WTC11 (cell line): ENCODE data around the gene XRCC1. TPM values are rescaled to one million over a fixed set of nuclear protein-coding genes. Genes with fewer than 3 reads are reported as not detected.

Experiments used
- ATAC-seq: fragments of 200-7000 bp; cut with Tn5 transposase; 2 replicates; pipeline ENCODE4 v1.10.0; 2021; ENCODE audit warnings: mild to moderate bottlenecking, moderate library complexity
- CTCF ChIA-PET: fragments of 300-600 bp; sonication (Branson Sonifier 250); formaldehyde crosslinking; loops from one replicate; lab custom pipeline; 2021; ENCODE audit warnings: antibody characterized with exemption; lab: Charles Lee
- POLR2A ChIA-PET: fragments of 350-600 bp; sonication (Branson Sonifier 250); formaldehyde crosslinking; loops from one replicate; lab custom pipeline; 2021; ENCODE audit warnings: antibody characterized with exemption; lab: Charles Lee
- DNase-seq: peaks from one replicate; pipeline ENCODE4 v3.0.0; 2021; ENCODE audit warnings: low spot score
- H3K27ac Mint-ChIP-seq: 2 replicates; pipeline ENCODE4 v1.8.0; 2021; ENCODE audit warnings: mixed read lengths
- H3K27me3 Mint-ChIP-seq: 2 replicates; pipeline ENCODE4 v1.8.0; 2021; ENCODE audit warnings: low read depth, mild to moderate bottlenecking, moderate library complexity, mixed read lengths
- H3K36me3 Mint-ChIP-seq: 2 replicates; pipeline ENCODE4 v1.8.0; 2021; ENCODE audit warnings: mixed read lengths
- H3K4me1 Mint-ChIP-seq: 2 replicates; pipeline ENCODE4 v1.8.0; 2022; ENCODE audit warnings: mixed read lengths
- H3K4me3 Mint-ChIP-seq: 2 replicates; pipeline ENCODE4 v1.8.0; 2021; ENCODE audit warnings: mild to moderate bottlenecking, moderate library complexity, mixed read lengths
- H3K9me3 Mint-ChIP-seq: 2 replicates; pipeline ENCODE4 v1.8.0; 2021; ENCODE audit warnings: mixed read lengths
- ATF1 ChIP-seq: sonication (generic); formaldehyde crosslinking; IDR thresholded peaks from 2 replicates; pipeline ENCODE4 v1.8.1; 2023; ENCODE audit warnings: mild to moderate bottlenecking, moderate library complexity, missing genetic modification reagents
- CREM ChIP-seq: sonication (generic); formaldehyde crosslinking; IDR thresholded peaks from 2 replicates; pipeline ENCODE4 v1.8.1; 2022; ENCODE audit warnings: mild to moderate bottlenecking, missing genetic modification reagents, moderate library complexity
- EMX1 ChIP-seq: fragments of 250-450 bp; sonication (Bioruptor Pico); IDR thresholded peaks from 2 replicates; pipeline ENCODE4 v1.8.0; 2021; ENCODE audit warnings: mild to moderate bottlenecking
- ESRRA ChIP-seq: sonication (generic); formaldehyde crosslinking; IDR thresholded peaks from 2 replicates; pipeline ENCODE4 v1.8.1; 2022; ENCODE audit warnings: mild to moderate bottlenecking, missing genetic modification reagents, borderline replicate concordance
- FOXK1 ChIP-seq: sonication (generic); formaldehyde crosslinking; IDR thresholded peaks from 2 replicates; pipeline ENCODE4 v1.8.0; 2022; ENCODE audit warnings: mild to moderate bottlenecking, moderate library complexity, missing genetic modification reagents
- IRF2 ChIP-seq: sonication (generic); formaldehyde crosslinking; IDR thresholded peaks from 2 replicates; pipeline ENCODE4 v1.8.0; 2022; ENCODE audit warnings: low read depth, missing genetic modification reagents, borderline replicate concordance
- RELA ChIP-seq: sonication (generic); formaldehyde crosslinking; IDR thresholded peaks from 2 replicates; pipeline ENCODE4 v1.8.1; 2022; ENCODE audit warnings: missing genetic modification reagents, mild to moderate bottlenecking, borderline replicate concordance
- SMAD3 ChIP-seq: sonication (generic); formaldehyde crosslinking; IDR thresholded peaks from 2 replicates; pipeline ENCODE4 v1.8.0; 2022; ENCODE audit warnings: missing genetic modification reagents, mild to moderate bottlenecking, borderline replicate concordance
- SOX15 ChIP-seq: fragments of 250-450 bp; sonication (Bioruptor Pico); IDR thresholded peaks from 2 replicates; pipeline ENCODE4 v1.9.0; 2021; ENCODE audit warnings: mild to moderate bottlenecking
- TEAD1 ChIP-seq: sonication (generic); formaldehyde crosslinking; IDR thresholded peaks from 2 replicates; pipeline ENCODE4 v1.8.0; 2022; ENCODE audit warnings: mild to moderate bottlenecking, missing genetic modification reagents
- TP53 ChIP-seq: sonication (generic); formaldehyde crosslinking; IDR thresholded peaks from 2 replicates; pipeline ENCODE4 v1.8.1; 2023; ENCODE audit warnings: mild to moderate bottlenecking, missing genetic modification reagents
- ZNF138 ChIP-seq: sonication (generic); formaldehyde crosslinking; conservative IDR thresholded peaks from 2 replicates; pipeline ENCODE4 v1.8.1; 2022; ENCODE audit warnings: mild to moderate bottlenecking, moderate library complexity, missing genetic modification reagents
- ZNF232 ChIP-seq: sonication (generic); formaldehyde crosslinking; IDR thresholded peaks from 2 replicates; pipeline ENCODE4 v1.8.0; 2022; ENCODE audit warnings: mild to moderate bottlenecking, missing genetic modification reagents
- ZNF317 ChIP-seq: sonication (generic); formaldehyde crosslinking; IDR thresholded peaks from 2 replicates; pipeline ENCODE4 v1.8.1; 2023; ENCODE audit warnings: low read depth, mild to moderate bottlenecking, moderate library complexity, missing genetic modification reagents, borderline replicate concordance
- ZNF396 ChIP-seq: fragments of 250-450 bp; sonication (Bioruptor Pico); IDR thresholded peaks from 2 replicates; pipeline ENCODE4 v1.8.0; 2021; ENCODE audit warnings: mild to moderate bottlenecking, moderate library complexity, borderline replicate concordance
- total RNA-seq: library from RNA; stranded (reverse); gene quantifications from 3 replicates; pipeline ENCODE4 v1.2.3, GENCODE V29; 2021
- TF ChIP-seq, protein P1 (sequence below): sonication (generic); formaldehyde crosslinking; IDR thresholded peaks from 2 replicates; pipeline ENCODE4 v1.8.1; 2022; ENCODE audit warnings: missing genetic modification reagents, borderline replicate concordance
- TF ChIP-seq, protein P2 (sequence below): fragments of 200-600 bp; IDR thresholded peaks from 2 replicates; pipeline ENCODE4 v1.8.0; 2022; ENCODE audit warnings: antibody characterized with exemption
- TF ChIP-seq, protein P3 (sequence below): sonication (generic); formaldehyde crosslinking; IDR thresholded peaks from 2 replicates; pipeline ENCODE4 v1.8.1; 2022; ENCODE audit warnings: mild to moderate bottlenecking, missing genetic modification reagents, moderate library complexity, borderline replicate concordance

XRCC1 gene
- total RNA-seq, 1 experiment from 2014 or later, result 48.3 TPM

DNA sequence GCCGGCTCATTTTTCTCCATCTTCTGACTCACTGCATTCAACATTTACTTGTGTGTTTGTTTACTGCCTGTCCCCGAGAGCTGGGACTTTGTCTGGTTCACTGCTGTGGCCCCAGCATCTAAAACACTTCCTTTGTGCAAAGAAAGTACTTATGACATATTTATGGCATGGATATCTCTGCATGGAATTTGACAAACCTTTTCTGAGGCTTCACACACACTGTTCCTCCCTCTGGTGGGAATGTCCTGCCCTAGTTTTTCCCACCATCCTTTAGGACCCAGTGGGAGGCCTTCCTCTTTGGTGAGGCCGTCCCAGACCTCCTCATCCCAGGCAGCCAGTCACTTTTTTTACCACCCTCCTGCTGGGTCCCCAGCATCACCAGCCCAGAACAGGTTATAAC, 35.2 kb upstream of the XRCC1 start:
- POLR2A ChIA-PET, result no interaction called here
- Mint-ChIP-seq H3K36me3 (peaks cover 27% of the 10 kb centered on the region), H3K27ac (0 out of 2 replicates have a peak overlapping the region, but pooled peaks have one; percentile 28), H3K9me3 (peaks cover 24% of the 10 kb centered on the region), H3K27me3 (no peaks in the 10 kb centered on the region; the same call in 1 of the 2 replicates), H3K4me1 (peaks cover 6% of the 10 kb centered on the region; the same call in 1 of the 2 replicates), H3K4me3 (no peak overlapping the region)
- CTCF ChIA-PET, result no interaction called here
- no peak for TF ChIP-seq TP53 (CRISPR knock-in tag)
- TF ChIP-seq IRF2 (CRISPR knock-in tag), result no peak
- TF ChIP-seq, protein P1, sequence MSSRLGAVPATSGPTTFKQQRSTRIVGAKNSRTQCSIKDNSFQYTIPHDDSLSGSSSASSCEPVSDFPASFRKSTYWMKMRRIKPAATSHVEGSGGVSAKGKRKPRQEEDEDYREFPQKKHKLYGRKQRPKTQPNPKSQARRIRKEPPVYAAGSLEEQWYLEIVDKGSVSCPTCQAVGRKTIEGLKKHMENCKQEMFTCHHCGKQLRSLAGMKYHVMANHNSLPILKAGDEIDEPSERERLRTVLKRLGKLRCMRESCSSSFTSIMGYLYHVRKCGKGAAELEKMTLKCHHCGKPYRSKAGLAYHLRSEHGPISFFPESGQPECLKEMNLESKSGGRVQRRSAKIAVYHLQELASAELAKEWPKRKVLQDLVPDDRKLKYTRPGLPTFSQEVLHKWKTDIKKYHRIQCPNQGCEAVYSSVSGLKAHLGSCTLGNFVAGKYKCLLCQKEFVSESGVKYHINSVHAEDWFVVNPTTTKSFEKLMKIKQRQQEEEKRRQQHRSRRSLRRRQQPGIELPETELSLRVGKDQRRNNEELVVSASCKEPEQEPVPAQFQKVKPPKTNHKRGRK (CRISPR knock-in tag), result no peak
- ATAC-seq (no peak), DNase-seq (no peak)

DNA sequence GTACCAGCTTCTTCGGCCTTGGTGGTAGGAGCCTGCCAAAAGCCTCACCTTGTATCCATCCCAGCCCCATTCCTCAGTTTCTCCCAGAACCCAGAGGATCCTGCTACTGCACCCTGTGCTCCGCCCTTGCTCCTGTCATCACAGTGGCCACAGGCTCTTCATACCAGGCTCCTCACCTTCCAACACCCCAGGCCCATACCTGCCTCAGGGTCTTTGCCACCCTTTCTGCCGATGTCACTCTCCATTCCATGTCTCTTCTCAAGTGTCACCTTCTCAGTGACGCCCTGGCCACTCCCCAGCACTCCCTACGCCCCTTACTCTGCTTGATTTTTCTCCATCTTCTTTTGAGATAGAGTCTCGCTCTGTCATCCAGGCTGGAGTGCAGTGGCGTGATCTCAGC, 34.5 kb upstream of the XRCC1 start:
- POLR2A ChIA-PET, result no interaction called here
- H3K27ac Mint-ChIP-seq, result no peak overlapping the region

DNA sequence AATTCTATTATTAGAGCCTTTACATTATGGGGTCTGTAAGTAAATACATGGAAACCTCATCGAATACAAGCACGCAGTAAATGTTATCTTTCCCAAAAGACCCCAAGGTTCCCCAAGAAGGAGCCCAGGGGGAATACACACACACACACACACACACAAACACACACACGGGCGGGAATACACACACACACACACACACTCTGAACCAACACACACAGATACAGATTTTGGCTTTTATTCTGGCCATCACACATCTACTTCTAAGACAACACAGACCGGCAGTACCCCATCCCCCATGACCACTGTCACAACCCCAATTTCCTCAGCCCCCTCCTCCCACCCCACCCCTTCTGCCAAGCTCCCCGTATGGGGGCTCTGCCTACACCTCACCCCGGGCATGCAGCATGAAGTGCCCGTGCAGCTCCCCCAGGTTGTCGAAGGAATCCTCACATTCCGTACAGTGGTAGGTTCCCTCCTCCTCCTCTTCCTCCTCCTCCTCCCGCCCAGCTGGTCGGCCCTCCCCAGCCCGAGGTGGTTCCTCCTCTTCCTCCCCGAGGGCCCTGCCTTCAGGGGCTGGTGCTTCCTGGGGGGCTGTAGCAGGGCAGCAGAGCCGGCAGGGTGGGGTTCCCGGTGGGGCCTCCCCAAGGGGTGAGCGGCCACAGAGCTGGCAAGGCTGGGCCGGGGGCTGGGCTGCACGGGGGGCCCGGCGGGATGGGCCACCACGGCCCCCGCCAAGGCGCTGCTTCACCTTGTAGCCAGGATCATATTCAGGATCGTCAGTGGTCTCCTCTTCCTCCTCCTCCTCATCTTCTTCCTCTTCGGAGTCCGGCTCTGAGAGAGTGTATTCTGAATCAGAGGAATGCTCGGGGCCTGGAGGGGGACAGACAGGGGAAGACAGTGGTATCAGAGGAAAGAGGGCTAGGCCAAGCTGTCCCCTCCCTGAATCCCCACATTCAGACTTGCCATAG, 32.2 kb upstream of the XRCC1 start:
- peaks cover 6% of the 10 kb centered on the region; the same call in 1 of the 2 replicates for H3K4me1 Mint-ChIP-seq
- CTCF ChIA-PET, result interaction anchor here (0.5 to 2.4 kb wide), 2 partner anchors 52 to 1459 kb away, joined by 3 to 8 read pairs; no protein-coding TSS in a partner anchor
- H3K9me3 Mint-ChIP-seq, result peaks cover 5% of the 10 kb centered on the region
- POLR2A ChIA-PET, result interaction anchor here (0.9 kb wide), 1 partner anchor 13 kb away, joined by 3 read pairs; no protein-coding TSS in a partner anchor
- no peak for TF ChIP-seq RELA (CRISPR knock-in tag)
- TF ChIP-seq ZNF138 (CRISPR knock-in tag), result no peak
- TF ChIP-seq SOX15 (CRISPR knock-in tag), result no peak
- TF ChIP-seq, protein P2, sequence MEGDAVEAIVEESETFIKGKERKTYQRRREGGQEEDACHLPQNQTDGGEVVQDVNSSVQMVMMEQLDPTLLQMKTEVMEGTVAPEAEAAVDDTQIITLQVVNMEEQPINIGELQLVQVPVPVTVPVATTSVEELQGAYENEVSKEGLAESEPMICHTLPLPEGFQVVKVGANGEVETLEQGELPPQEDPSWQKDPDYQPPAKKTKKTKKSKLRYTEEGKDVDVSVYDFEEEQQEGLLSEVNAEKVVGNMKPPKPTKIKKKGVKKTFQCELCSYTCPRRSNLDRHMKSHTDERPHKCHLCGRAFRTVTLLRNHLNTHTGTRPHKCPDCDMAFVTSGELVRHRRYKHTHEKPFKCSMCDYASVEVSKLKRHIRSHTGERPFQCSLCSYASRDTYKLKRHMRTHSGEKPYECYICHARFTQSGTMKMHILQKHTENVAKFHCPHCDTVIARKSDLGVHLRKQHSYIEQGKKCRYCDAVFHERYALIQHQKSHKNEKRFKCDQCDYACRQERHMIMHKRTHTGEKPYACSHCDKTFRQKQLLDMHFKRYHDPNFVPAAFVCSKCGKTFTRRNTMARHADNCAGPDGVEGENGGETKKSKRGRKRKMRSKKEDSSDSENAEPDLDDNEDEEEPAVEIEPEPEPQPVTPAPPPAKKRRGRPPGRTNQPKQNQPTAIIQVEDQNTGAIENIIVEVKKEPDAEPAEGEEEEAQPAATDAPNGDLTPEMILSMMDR, result no peak
- TF ChIP-seq ZNF396 (CRISPR knock-in tag), result no peak
- TF ChIP-seq, protein P3, sequence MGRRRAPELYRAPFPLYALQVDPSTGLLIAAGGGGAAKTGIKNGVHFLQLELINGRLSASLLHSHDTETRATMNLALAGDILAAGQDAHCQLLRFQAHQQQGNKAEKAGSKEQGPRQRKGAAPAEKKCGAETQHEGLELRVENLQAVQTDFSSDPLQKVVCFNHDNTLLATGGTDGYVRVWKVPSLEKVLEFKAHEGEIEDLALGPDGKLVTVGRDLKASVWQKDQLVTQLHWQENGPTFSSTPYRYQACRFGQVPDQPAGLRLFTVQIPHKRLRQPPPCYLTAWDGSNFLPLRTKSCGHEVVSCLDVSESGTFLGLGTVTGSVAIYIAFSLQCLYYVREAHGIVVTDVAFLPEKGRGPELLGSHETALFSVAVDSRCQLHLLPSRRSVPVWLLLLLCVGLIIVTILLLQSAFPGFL (CRISPR knock-in tag), result no peak
- no peak for TF ChIP-seq ZNF232 (CRISPR knock-in tag)
- TF ChIP-seq ZNF317, result no peak
- TF ChIP-seq, protein P1 (CRISPR knock-in tag), result no peak
- TF ChIP-seq FOXK1, result no peak
- TF ChIP-seq SMAD3 (CRISPR knock-in tag), result no peak
- no peak for TF ChIP-seq ESRRA
- no peak for TF ChIP-seq TEAD1 (CRISPR knock-in tag)
- no peak for TF ChIP-seq CREM
- TF ChIP-seq ATF1 (CRISPR knock-in tag), result no peak
- DNase-seq (no peak), ATAC-seq (no peak)
- H3K4me3 Mint-ChIP-seq, result no peak overlapping the region
- no peak overlapping the region for H3K27ac Mint-ChIP-seq
- peaks cover 8% of the 10 kb centered on the region for H3K36me3 Mint-ChIP-seq
- no peaks in the 10 kb centered on the region for H3K27me3 Mint-ChIP-seq

More for the DNA sequence above, 34.5 kb upstream of the XRCC1 start:
- TF ChIP-seq EMX1 (CRISPR knock-in tag), result no peak
- DNase-seq, result no peak
- Mint-ChIP-seq H3K27me3 (no peaks in the 10 kb centered on the region; the same call in 1 of the 2 replicates), H3K4me1 (peaks cover 6% of the 10 kb centered on the region; the same call in 1 of the 2 replicates), H3K4me3 (no peak overlapping the region), H3K36me3 (peaks cover 27% of the 10 kb centered on the region), H3K9me3 (peaks cover 24% of the 10 kb centered on the region)
- no peak for ATAC-seq
- CTCF ChIA-PET, result no interaction called here
